Stimulated activated CD4-positive, alpha-beta T cell treated with anti-CD3 and anti-CD28 coated beads, Interleukin-4, amount 100 ng/mL, for 1 hour (primary cell): ENCODE data around the gene SSC5D.
"Not testable (repeated sequence)": the region's sequence is repeated elsewhere in the genome, so short reads cannot be mapped to it uniquely, and the experiment has no call there.

Experiments used
- DNase-seq: peaks from one replicate; pipeline ENCODE4 v3.0.0-alpha.2; 2020

The SSC5D gene

GRCh38 chr19:55488986-55489710, 912 bp downstream of the SSC5D start:
- DNase-seq: no peak

GRCh38 chr19:55489711-55490477, 1.7 kb downstream of the SSC5D start:
- DNase-seq: no peak

GRCh38 chr19:55490478-55491432, 2.5 kb downstream of the SSC5D start:
- no peak for DNase-seq

- DNase-seq: no peak
These were observed 3.5 kb downstream of the SSC5D start for GRCh38 chr19:55491546-55492360.

- DNase-seq: no peak
These were observed 4.2 kb downstream of the SSC5D start for GRCh38 chr19:55492362-55492944.

GRCh38 chr19:55493052-55493644, 4.9 kb downstream of the SSC5D start:
- DNase-seq: no peak

GRCh38 chr19:55493645-55494171, 5.5 kb downstream of the SSC5D start:
- no peak for DNase-seq

GRCh38 chr19:55494172-55494761, 6.0 kb downstream of the SSC5D start:
- DNase-seq: no peak

GRCh38 chr19:55495646-55496349, 7.6 kb downstream of the SSC5D start:
- DNase-seq: no peak

- not testable (repeated sequence) for DNase-seq
These were observed 8.6 kb downstream of the SSC5D start for GRCh38 chr19:55496820-55497219.

GRCh38 chr19:55497763-55498162, 9.5 kb downstream of the SSC5D start:
- no peak for DNase-seq

- DNase-seq: no peak
These were observed 10.1 kb downstream of the SSC5D start for GRCh38 chr19:55498246-55498840.

- no peak for DNase-seq
These were observed 12.2 kb downstream of the SSC5D start for GRCh38 chr19:55500368-55500952.

GRCh38 chr19:55502197-55502952, 14.1 kb downstream of the SSC5D start:
- DNase-seq: no peak

- DNase-seq: no peak
These were observed 14.9 kb downstream of the SSC5D start for GRCh38 chr19:55503157-55503501.

GRCh38 chr19:55503502-55504251, 15.4 kb downstream of the SSC5D start:
- DNase-seq: peak; percentile 94

GRCh38 chr19:55504252-55504603, 16.0 kb downstream of the SSC5D start:
- no peak for DNase-seq

- DNase-seq: no peak
These were observed 16.7 kb downstream of the SSC5D start for GRCh38 chr19:55504981-55505380.
